NCI-H1436 treated with DMSO at 0.1 percent for 48 hours (cell line): ENCODE results near the gene TMEM243.

Experiments used
- DNase-seq: peaks from one replicate; lab custom pipeline; 2025; lab: John Stamatoyannopoulos, UW

TMEM243 gene

GRCh38 chr7:87155788-87156187 is 63.7 kb downstream of the TMEM243 start:
- DNase-seq, result no peak

- DNase-seq, result no peak
Measured at GRCh38 chr7:87154569-87154968, 65.0 kb downstream of the TMEM243 start.

GRCh38 chr7:87154166-87154565 is 65.4 kb downstream of the TMEM243 start:
- DNase-seq, result no peak

- DNase-seq, result no peak
Measured at GRCh38 chr7:87152897-87153641, 66.5 kb downstream of the TMEM243 start.

- DNase-seq, result peak; percentile 63
Measured at GRCh38 chr7:87152112-87152896, 67.2 kb downstream of the TMEM243 start, which contains the start of gene DMTF1. Gene DMTF1, plus strand, starts transcription at chr7:87152453. Its CDS starts 12,489 bp downstream, at chr7:87164942.

GRCh38 chr7:87151729-87152111 is 67.8 kb downstream of the TMEM243 start:
- DNase-seq, result no peak

- no peak for DNase-seq
Measured at GRCh38 chr7:87151002-87151728, 68.4 kb downstream of the TMEM243 start.

- DNase-seq, result no peak
Measured at GRCh38 chr7:87148332-87148955, 71.1 kb downstream of the TMEM243 start.

- no peak for DNase-seq
Measured at GRCh38 chr7:87147500-87147899, 72.0 kb downstream of the TMEM243 start.

- DNase-seq, result no peak
Measured at GRCh38 chr7:87146740-87147386, 72.7 kb downstream of the TMEM243 start.
